Hepatocyte (in vitro differentiated cells): Measurements from ENCODE around the gene RPS24. TPM values are rescaled to one million over a fixed set of nuclear protein-coding genes. Genes with fewer than 3 reads are reported as not detected.

Source experiments
- DNase-seq: peaks from one replicate; pipeline ENCODE4 v3.0.0-alpha.2; 2016; ENCODE audit warnings: low spot score
- H2AFZ ChIP-seq: fragments of 200-600 bp; sonication (generic); 2 replicates; pipeline ENCODE4 v1.6.0; 2016; ENCODE audit warnings: antibody characterized with exemption, mild to moderate bottlenecking
- H3K27ac ChIP-seq: fragments of 200-600 bp; sonication (generic); 2 replicates; pipeline ENCODE4 v1.5.1; 2016; ENCODE audit warnings: mild to moderate bottlenecking
- H3K27me3 ChIP-seq: fragments of 200-600 bp; sonication (generic); 2 replicates; pipeline ENCODE4 v1.6.1; 2016
- H3K36me3 ChIP-seq: fragments of 200-600 bp; sonication (generic); replicated peaks from 2 replicates; pipeline ENCODE4 v1.5.1; 2016; ENCODE audit warnings: low read depth; ENCODE audit not compliant: insufficient read depth
- H3K4me1 ChIP-seq: fragments of 200-600 bp; sonication (generic); 2 replicates; pipeline ENCODE4 v1.5.1; 2016; ENCODE audit warnings: mild to moderate bottlenecking, moderate library complexity; ENCODE audit not compliant: insufficient read depth
- H3K4me2 ChIP-seq: fragments of 200-600 bp; sonication (generic); 2 replicates; pipeline ENCODE4 v1.6.0; 2016
- H3K4me3 ChIP-seq: fragments of 200-600 bp; sonication (generic); 2 replicates; pipeline ENCODE4 v1.5.1; 2016; ENCODE audit warnings: mild to moderate bottlenecking
- H3K79me2 ChIP-seq: fragments of 200-600 bp; sonication (generic); 2 replicates; pipeline ENCODE4 v1.6.0; 2017; ENCODE audit warnings: mild to moderate bottlenecking
- H3K9me2 ChIP-seq: fragments of 200-600 bp; sonication (generic); replicated peaks from 2 replicates; pipeline ENCODE4 v1.6.0; 2017; ENCODE audit warnings: mild to moderate bottlenecking; ENCODE audit not compliant: insufficient read depth
- H3K9me3 ChIP-seq: fragments of 200-600 bp; sonication (generic); 2 replicates; pipeline ENCODE4 v1.5.1; 2016; ENCODE audit warnings: low read depth, mild to moderate bottlenecking
- H4K20me1 ChIP-seq: fragments of 200-600 bp; sonication (generic); 2 replicates; pipeline ENCODE4 v1.6.0; 2016; ENCODE audit warnings: mild to moderate bottlenecking; ENCODE audit not compliant: insufficient read depth, poor library complexity, severe bottlenecking
- EZH2 ChIP-seq: fragments of 200-600 bp; sonication (generic); IDR thresholded peaks from 2 replicates; pipeline ENCODE4 v1.6.1; 2016; ENCODE audit warnings: antibody characterized with exemption, mild to moderate bottlenecking, borderline replicate concordance
- EZH2phosphoT487 ChIP-seq: fragments of 200-600 bp; sonication (generic); IDR thresholded peaks from one replicate; pipeline ENCODE4 v1.6.1; 2018; ENCODE audit warnings: antibody characterized with exemption, mild to moderate bottlenecking, low read depth, moderate library complexity; ENCODE audit not compliant: unreplicated experiment, severe bottlenecking
- WGBS: methylation state at CpG from one replicate; pipeline ENCODE4 v1.1.6; 2016; ENCODE audit warnings: low lambda C conversion rate; ENCODE audit errors: missing lambda C conversion rate; 5-methylcytosine and 5-hydroxymethylcytosine counted together
- polyA plus RNA-seq: library from polyadenylated mRNA; unstranded; fragments of >200 nt; fragmentation: Nextera tagmentation; extraction: Ambion mirVana; gene quantifications from 2 replicates; pipeline ENCODE4 v1.2.1, GENCODE V29; 2016
- total RNA-seq: library from RNA; depleted of rRNA; stranded (reverse); fragments of >200 nt; gene quantifications from 2 replicates; pipeline ENCODE4 v1.2.3, GENCODE V29; 2014
- TF ChIP-seq, protein P1 (sequence below): fragments of 200-600 bp; sonication (generic); IDR thresholded peaks from 2 replicates; pipeline ENCODE4 v1.5.1; 2016; ENCODE audit warnings: antibody characterized with exemption, mild to moderate bottlenecking; ENCODE audit not compliant: poor library complexity

Gene RPS24
- total and polyA plus RNA-seq, 2 experiments from 2014 or later, result 391 to 2,225 TPM

DNA sequence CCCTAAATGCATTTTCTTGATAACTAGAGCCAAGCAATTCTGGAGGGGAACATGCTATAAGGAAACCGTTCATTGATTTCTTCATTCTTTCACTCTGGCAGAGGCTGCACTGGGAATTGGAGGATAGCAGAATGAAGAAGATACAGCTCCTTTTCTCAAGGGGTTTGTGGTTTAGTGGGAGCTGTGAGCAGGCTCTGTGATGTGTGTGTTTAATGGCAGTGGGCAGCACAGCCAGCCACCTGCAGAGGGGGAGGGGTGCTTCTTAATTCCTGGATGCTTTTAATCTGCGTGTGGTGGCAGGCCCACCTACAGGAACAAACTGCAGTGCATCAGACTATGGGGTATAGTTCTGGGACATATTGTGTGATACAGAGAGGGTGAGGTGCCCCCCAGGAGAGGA is 31.9 kb downstream of the RPS24 start:
- Histone ChIP-seq H3K4me3 (no peak overlapping the region), H4K20me1 (no peaks in the 10 kb centered on the region), H3K9me3 (no peaks in the 10 kb centered on the region), H3K4me2 (no peak overlapping the region), H3K79me2 (no peaks in the 10 kb centered on the region), H3K27ac (no peak overlapping the region), H2AFZ (no peak overlapping the region), H3K27me3 (no peaks in the 10 kb centered on the region), H3K36me3 (no peaks in the 10 kb centered on the region), H3K4me1 (no peaks in the 10 kb centered on the region), H3K9me2 (no peaks in the 10 kb centered on the region)
- 81% methylated on average over 2 of the region's 2 CpGs for WGBS
- DNase-seq, result no peak
- TF ChIP-seq EZH2phosphoT487 (no peak), EZH2 (no peak)
- TF ChIP-seq, protein P1, sequence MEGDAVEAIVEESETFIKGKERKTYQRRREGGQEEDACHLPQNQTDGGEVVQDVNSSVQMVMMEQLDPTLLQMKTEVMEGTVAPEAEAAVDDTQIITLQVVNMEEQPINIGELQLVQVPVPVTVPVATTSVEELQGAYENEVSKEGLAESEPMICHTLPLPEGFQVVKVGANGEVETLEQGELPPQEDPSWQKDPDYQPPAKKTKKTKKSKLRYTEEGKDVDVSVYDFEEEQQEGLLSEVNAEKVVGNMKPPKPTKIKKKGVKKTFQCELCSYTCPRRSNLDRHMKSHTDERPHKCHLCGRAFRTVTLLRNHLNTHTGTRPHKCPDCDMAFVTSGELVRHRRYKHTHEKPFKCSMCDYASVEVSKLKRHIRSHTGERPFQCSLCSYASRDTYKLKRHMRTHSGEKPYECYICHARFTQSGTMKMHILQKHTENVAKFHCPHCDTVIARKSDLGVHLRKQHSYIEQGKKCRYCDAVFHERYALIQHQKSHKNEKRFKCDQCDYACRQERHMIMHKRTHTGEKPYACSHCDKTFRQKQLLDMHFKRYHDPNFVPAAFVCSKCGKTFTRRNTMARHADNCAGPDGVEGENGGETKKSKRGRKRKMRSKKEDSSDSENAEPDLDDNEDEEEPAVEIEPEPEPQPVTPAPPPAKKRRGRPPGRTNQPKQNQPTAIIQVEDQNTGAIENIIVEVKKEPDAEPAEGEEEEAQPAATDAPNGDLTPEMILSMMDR, result no peak

DNA sequence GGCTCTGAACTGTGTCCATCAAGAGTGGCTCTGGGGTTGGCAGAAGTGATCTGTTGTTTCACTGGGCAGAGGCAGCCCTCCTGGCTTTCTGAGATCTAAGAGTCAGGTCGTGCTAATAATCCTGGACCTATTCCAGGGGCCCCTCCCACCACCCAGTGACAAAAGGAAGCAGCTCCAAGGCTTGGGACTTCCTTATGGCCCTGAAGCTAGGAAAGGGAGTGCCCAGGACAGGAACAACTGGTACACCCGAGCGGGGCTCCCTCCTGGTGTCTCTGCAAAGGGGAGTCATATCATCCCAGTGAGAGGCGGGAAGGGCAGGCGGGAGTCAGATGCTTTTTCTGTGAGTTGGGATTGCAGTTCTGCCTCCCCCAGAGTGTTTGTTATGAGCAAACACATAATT is 32.3 kb downstream of the RPS24 start:
- 71% methylated on average over 5 of the region's 5 CpGs for WGBS
- Histone ChIP-seq H3K4me2 (no peak overlapping the region), H3K27me3 (no peaks in the 10 kb centered on the region), H3K9me3 (no peaks in the 10 kb centered on the region), H3K9me2 (no peaks in the 10 kb centered on the region), H3K36me3 (no peaks in the 10 kb centered on the region), H3K79me2 (no peaks in the 10 kb centered on the region), H3K27ac (no peak overlapping the region), H4K20me1 (no peaks in the 10 kb centered on the region), H3K4me1 (no peaks in the 10 kb centered on the region), H3K4me3 (no peak overlapping the region), H2AFZ (no peak overlapping the region)
- TF ChIP-seq, protein P1, result no peak
- TF ChIP-seq EZH2 (no peak), EZH2phosphoT487 (no peak)
- DNase-seq, result no peak

DNA sequence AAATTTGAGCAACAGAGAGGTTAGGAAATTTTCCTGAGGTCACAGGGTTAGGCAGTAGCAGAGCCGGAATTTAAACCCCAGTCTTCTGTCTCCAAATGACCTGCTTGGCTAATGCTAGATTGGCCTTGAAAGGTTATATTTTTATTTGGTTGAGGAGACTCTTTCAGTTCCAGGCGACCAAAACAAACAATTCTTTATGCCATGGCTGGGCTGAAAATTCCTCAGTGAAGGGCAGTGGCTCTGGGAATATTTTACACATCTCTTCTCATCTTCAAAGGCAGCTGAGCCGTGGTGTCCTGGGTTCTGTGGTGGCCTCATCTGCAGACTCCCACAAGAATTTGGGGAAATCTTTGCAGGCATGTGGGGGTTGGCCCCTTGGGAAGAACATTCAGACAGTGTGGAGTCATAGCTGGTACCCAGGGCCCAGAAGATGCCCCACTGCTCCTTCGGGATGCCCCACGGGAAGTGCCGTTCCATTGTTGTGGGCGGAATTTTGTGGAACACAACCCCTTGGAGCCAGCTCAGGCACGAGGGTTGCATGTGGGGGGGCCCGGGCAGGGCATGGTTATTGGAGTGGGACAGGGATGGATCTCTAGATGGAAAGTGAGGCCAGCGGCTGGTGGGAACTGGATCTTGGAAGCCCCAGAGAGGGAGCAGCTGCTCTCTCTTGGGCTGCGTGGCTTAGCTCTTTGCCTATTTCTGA is 33.2 kb downstream of the RPS24 start:
- TF ChIP-seq EZH2 (no peak), EZH2phosphoT487 (no peak)
- TF ChIP-seq, protein P1, result no peak

More for the DNA sequence above, 33.2 kb downstream of the RPS24 start:
- 88% methylated on average over 11 of the region's 11 CpGs for WGBS
- H3K9me2 ChIP-seq, result no peaks in the 10 kb centered on the region
- no peaks in the 10 kb centered on the region for H3K4me1 ChIP-seq
- no peaks in the 10 kb centered on the region for H3K27me3 ChIP-seq
- DNase-seq, result no peak
- H2AFZ ChIP-seq, result no peak overlapping the region
- H3K79me2 ChIP-seq, result no peaks in the 10 kb centered on the region
- H3K9me3 ChIP-seq, result no peaks in the 10 kb centered on the region
- no peak overlapping the region for H3K4me2 ChIP-seq
- no peak overlapping the region for H3K4me3 ChIP-seq
- no peak overlapping the region for H3K27ac ChIP-seq
- no peaks in the 10 kb centered on the region for H3K36me3 ChIP-seq
- H4K20me1 ChIP-seq, result no peaks in the 10 kb centered on the region
